HUES6 (cell line): ENCODE measurements around the gene PTRH2.
A peak's percentile ranks its signal among the peaks of the same experiment; 100 is the strongest.

ENCODE experiments used
- H3K27ac ChIP-seq: 2 replicates; pipeline ENCODE4 v1.7.0; 2013; ENCODE audit warnings: low read depth, mild to moderate bottlenecking, low read length, inconsistent platforms
- H3K27me3 ChIP-seq: 2 replicates; pipeline ENCODE4 v1.6.1; 2013; ENCODE audit warnings: low read length; ENCODE audit not compliant: control insufficient read depth, insufficient read depth
- H3K36me3 ChIP-seq: 2 replicates; pipeline ENCODE4 v1.6.1; 2013; ENCODE audit warnings: low read length; ENCODE audit not compliant: control insufficient read depth, insufficient read depth
- H3K4me1 ChIP-seq: 2 replicates; pipeline ENCODE4 v1.6.1; 2013; ENCODE audit warnings: low read length; ENCODE audit not compliant: control insufficient read depth, insufficient read depth
- H3K4me3 ChIP-seq: 2 replicates; pipeline ENCODE4 v1.5.1; 2013; ENCODE audit warnings: low read depth, low read length
- H3K9ac ChIP-seq: one replicate; pipeline ENCODE4 v1.6.1; 2013; ENCODE audit warnings: mild to moderate bottlenecking, low read length
- H3K9me3 ChIP-seq: 2 replicates; pipeline ENCODE4 v1.6.1; 2013; ENCODE audit warnings: low read depth, low read length; ENCODE audit not compliant: control insufficient read depth, insufficient read depth

Gene PTRH2

DNA sequence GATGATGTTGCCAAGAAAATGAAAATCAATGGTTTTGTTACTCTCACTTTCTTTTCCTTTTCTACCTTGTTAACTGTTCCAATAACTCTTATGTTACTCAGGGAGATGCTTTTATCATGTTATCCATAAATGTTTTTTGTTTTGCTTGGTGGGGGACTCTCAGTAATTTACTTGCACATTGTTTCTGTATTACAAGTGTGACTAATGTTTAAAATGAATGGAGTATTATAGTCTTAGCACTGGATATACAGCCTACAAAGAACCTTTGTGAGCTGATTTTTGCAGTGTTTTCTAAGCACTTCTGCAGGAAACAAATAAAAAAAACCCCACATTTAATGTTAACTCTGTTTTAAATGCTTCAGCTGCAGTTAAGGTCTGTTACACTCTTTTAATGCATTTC lies 12.3 kb upstream of the PTRH2 start:
- H3K27ac ChIP-seq = no peak overlapping the region

DNA sequence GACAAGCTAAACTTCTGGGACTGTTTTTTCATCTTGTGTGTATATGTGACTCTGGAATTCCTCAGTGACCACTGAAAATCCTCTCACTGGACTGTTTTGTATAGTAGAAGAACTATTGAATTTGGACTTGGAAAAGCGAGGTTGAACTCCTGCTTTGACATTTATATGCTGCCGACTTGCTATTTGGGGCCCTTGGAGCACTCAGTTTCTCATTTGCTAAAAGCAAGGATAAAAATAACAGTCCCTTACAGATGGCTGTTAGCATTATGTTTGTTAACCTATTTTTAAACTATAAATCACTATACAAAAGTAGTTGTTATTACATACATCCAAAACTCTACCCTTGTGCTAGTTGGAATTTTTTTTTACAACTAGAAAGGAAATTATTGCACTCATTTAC lies 9.2 kb upstream of the PTRH2 start:
- Histone ChIP-seq H3K4me3 (no peak overlapping the region), H3K27me3 (no peaks in the 10 kb centered on the region), H3K9ac (no peak overlapping the region), H3K36me3 (no peaks in the 10 kb centered on the region), H3K9me3 (no peaks in the 10 kb centered on the region), H3K27ac (no peak overlapping the region), H3K4me1 (no peaks in the 10 kb centered on the region)

More for the DNA sequence above, 12.3 kb upstream of the PTRH2 start:
- H3K27me3 ChIP-seq = no peaks in the 10 kb centered on the region
- no peaks in the 10 kb centered on the region for H3K9me3 ChIP-seq
- no peak overlapping the region for H3K9ac ChIP-seq
- peaks cover 12% of the 10 kb centered on the region; the same call in 1 of the 2 replicates for H3K4me1 ChIP-seq
- no peak overlapping the region for H3K4me3 ChIP-seq
- no peaks in the 10 kb centered on the region for H3K36me3 ChIP-seq

GRCh38 chr17:59714255-59714654 lies 7.0 kb upstream of the PTRH2 start:
- no peaks in the 10 kb centered on the region for H3K9me3 ChIP-seq
- no peaks in the 10 kb centered on the region for H3K27me3 ChIP-seq
- no peak overlapping the region for H3K27ac ChIP-seq
- no peak overlapping the region for H3K4me3 ChIP-seq
- peaks cover under 1% of the 10 kb centered on the region; the same call in 1 of the 2 replicates for H3K4me1 ChIP-seq
- no peaks in the 10 kb centered on the region for H3K36me3 ChIP-seq
- no peak overlapping the region for H3K9ac ChIP-seq

DNA sequence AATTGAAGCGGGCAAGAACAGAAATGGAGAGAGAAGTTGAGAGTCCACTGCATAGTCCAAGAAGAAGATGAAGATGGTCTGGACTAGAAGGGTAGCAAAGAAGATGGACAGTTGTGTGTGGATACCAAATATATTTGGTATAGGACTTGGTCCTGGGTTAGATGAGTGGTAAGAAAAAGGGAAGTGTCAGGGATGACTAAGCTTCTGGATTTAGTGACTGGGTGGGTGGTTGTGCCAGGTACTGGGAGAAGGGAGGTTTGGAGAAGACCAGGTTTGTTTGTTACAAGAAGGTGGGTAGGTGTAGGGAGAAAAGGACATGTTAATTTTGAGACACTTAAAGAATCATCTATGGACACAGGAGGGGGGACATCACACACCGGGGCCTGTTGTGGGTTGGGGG lies 5.6 kb upstream of the PTRH2 start:
- Histone ChIP-seq H3K4me1 (peaks cover 6% of the 10 kb centered on the region; the same call in 1 of the 2 replicates), H3K9me3 (no peaks in the 10 kb centered on the region), H3K9ac (no peak overlapping the region), H3K36me3 (no peaks in the 10 kb centered on the region), H3K27ac (no peak overlapping the region), H3K27me3 (no peaks in the 10 kb centered on the region), H3K4me3 (no peak overlapping the region)

DNA sequence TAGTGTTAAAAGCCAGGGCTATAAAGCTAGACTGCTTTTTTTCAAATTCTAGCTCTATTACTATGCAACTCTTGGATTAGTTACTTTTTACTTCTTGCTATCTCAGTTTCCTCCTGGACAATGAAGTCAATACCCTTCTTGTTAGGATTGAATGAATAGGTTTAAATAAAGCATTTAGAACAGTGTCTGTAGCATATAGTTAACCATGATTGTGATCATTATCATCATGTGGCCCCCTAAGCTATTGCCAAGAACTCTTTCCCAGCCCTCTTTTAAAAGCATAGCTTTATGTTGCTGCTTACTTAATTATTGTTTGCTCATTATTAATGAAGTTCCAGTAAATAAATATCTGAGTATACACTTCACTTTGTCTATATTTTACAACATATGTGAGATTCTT lies 4.7 kb upstream of the PTRH2 start:
- H3K36me3 ChIP-seq = no peaks in the 10 kb centered on the region
- H3K4me3 ChIP-seq = no peak overlapping the region
- no peak overlapping the region for H3K27ac ChIP-seq
- no peaks in the 10 kb centered on the region for H3K27me3 ChIP-seq
- no peaks in the 10 kb centered on the region for H3K9me3 ChIP-seq
- H3K9ac ChIP-seq = no peak overlapping the region
- H3K4me1 ChIP-seq = peaks cover 6% of the 10 kb centered on the region; the same call in 1 of the 2 replicates

- Histone ChIP-seq H3K36me3 (peaks cover 3% of the 10 kb centered on the region; the same call in 1 of the 2 replicates), H3K4me3 (peak overlapping the region; percentile 91), H3K27me3 (no peaks in the 10 kb centered on the region), H3K27ac (peak overlapping the region; percentile 15; the same call in 1 of the 2 replicates), H3K4me1 (peaks cover 10% of the 10 kb centered on the region; the same call in 1 of the 2 replicates), H3K9ac (peak overlapping the region; percentile 95), H3K9me3 (no peaks in the 10 kb centered on the region)
Measured at GRCh38 chr17:59707971-59708430, 771 bp upstream of the PTRH2 start.

GRCh38 chr17:59702304-59702703 lies 4.9 kb downstream of the PTRH2 start:
- no peak overlapping the region for H3K4me3 ChIP-seq
- H3K36me3 ChIP-seq = peaks cover 43% of the 10 kb centered on the region
- H3K4me1 ChIP-seq = peaks cover 8% of the 10 kb centered on the region; the same call in 1 of the 2 replicates
- H3K9me3 ChIP-seq = no peaks in the 10 kb centered on the region
- no peaks in the 10 kb centered on the region for H3K27me3 ChIP-seq
- no peak overlapping the region for H3K27ac ChIP-seq
- H3K9ac ChIP-seq = no peak overlapping the region

- H3K4me3 ChIP-seq = no peak overlapping the region
- H3K27ac ChIP-seq = no peak overlapping the region
- H3K9me3 ChIP-seq = no peaks in the 10 kb centered on the region
- H3K9ac ChIP-seq = no peak overlapping the region
- 0 out of 2 replicates have a peak, but pooled peaks cover 4% of the 10 kb centered on the region for H3K4me1 ChIP-seq
- no peaks in the 10 kb centered on the region for H3K27me3 ChIP-seq
- peaks cover 69% of the 10 kb centered on the region for H3K36me3 ChIP-seq
Measured at GRCh38 chr17:59699786-59700185, 7.4 kb downstream of the PTRH2 start.

DNA sequence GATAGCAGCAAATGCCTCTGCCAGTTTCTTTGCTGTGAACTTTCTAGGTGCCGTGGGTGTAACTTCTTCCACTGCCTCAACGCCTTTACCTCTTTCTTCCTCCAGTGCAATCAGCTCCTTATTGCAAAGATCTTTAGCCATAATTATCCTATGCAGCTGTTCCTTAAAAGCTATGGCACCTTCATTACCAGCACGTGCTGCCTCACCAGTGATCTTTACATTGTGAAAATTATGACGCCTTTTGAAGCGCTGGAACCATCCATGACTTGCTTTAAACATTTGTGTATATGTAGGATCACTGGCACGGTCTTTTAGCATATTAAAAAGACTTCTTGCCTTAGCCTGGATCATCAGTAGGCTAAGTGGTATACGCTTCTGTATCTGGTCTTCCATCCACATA lies 8.0 kb downstream of the PTRH2 start:
- no peaks in the 10 kb centered on the region for H3K9me3 ChIP-seq
- H3K9ac ChIP-seq = no peak overlapping the region
- no peak overlapping the region for H3K4me3 ChIP-seq
- no peak overlapping the region for H3K27ac ChIP-seq
- H3K4me1 ChIP-seq = 0 out of 2 replicates have a peak, but pooled peaks cover 4% of the 10 kb centered on the region
- H3K27me3 ChIP-seq = no peaks in the 10 kb centered on the region
- H3K36me3 ChIP-seq = peaks cover 71% of the 10 kb centered on the region

DNA sequence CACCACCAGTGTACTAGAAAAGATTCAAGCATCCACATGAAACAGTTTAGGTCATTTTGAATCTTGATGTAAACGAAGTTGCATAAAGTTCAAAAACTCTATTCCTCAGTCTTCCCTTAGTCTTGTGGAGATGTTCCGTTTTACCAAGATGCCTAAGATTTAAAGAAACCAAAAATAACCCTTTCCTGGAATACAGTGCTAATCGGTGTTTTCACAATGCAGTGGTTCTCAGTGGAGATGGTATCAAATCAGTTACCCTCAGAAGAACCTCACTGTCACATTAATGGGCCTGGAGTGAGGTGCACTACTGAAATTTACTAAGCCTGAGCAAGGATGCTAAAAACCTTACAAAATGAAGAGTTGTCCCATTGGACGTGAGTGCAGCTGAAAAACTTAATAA lies 9.1 kb downstream of the PTRH2 start:
- Histone ChIP-seq H3K9me3 (no peaks in the 10 kb centered on the region), H3K27ac (no peak overlapping the region), H3K36me3 (peaks cover 81% of the 10 kb centered on the region), H3K4me1 (0 out of 2 replicates have a peak, but pooled peaks cover 4% of the 10 kb centered on the region), H3K27me3 (no peaks in the 10 kb centered on the region), H3K4me3 (no peak overlapping the region), H3K9ac (no peak overlapping the region)

DNA sequence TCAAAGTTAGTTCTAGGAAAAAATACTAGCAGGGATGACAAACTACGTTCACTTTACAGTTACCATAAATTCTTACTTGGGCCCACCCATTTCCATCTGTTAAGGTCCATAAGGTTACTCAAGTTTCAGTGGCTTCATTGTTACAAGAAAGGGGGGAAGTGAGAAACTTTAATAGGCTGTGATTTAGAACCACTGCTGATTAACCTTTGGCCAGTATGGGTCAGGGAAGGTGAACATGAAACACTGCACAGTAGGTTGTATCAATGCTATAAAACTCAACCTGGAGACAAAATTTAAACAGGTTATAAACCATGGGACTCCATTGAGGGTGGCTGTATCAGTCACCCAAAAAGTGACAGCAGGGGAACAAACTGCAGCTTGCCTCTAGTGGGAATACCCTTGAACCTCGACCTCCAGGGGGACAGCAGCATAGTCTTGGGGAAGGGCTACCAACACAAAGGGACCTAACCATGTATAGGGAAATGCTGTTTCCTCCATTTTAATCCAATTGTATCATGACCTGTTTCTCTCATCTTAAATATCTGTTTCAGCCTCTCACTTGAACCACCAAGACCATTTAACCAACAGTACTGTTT lies 10.4 kb downstream of the PTRH2 start:
- Histone ChIP-seq H3K4me1 (0 out of 2 replicates have a peak, but pooled peaks cover 4% of the 10 kb centered on the region), H3K9me3 (no peaks in the 10 kb centered on the region), H3K4me3 (no peak overlapping the region), H3K9ac (no peak overlapping the region), H3K36me3 (peaks cover 85% of the 10 kb centered on the region), H3K27ac (no peak overlapping the region), H3K27me3 (no peaks in the 10 kb centered on the region)
